ENCODE measurements around the gene MOB2. TPM values are rescaled to one million over a fixed set of nuclear protein-coding genes. Genes with fewer than 3 reads are reported as not detected.

MOB2 gene
- polyA plus RNA-seq, 10 donors, result 20.2 to 26.1 (median 22.6) TPM

DNA sequence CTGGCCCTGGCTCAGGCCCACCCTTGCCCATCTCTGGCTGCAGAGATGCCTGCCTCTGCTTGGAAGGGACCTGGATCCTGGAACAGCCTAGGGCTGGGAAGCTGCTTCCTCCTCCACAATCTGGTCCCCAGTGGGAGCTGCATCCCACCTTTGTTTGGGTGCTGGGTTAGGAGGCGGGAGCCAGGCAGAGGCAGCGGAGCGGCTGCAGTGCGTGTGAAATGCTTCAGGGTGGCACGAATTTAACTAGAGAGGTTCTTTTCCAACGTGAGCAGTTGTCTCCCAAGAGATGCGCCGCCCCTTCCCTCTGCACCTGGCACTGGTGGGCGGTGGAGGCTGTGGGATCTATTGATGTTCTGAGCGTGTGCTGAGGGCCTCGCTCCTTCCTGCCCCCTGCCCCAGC lies 65.3 kb downstream of the MOB2 start:
- no peak for DNase-seq

DNA sequence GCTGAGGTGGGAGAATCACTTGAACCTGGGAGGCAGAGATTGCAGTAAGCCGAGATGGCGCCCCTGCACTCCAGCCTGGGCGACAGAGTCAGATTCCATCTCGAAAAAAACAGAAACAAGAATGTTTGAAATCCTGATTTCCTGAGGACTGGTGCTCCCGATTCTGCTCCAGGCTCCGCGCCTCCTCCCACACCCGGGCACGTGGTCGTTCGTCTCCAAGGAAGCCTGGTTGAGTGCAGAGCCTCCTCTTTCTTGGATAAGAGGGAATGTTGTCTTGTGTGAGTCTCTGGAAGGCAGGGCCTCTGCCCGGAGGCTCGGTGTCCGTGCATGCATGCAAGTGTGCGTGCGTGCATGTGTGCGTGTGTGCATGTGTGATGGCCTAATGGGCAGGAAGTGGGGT lies 66.8 kb downstream of the MOB2 start:
- no peak for DNase-seq

Other genes starting within 250 kb of the MOB2 start
- gene TOLLIP, start 177.1 kb downstream of the MOB2 start, polyA plus RNA-seq (ENCODE audit: insufficient read length in 10 of 10), result 10 to 100 TPM; 21.0 to 30.5 (median 23.6) TPM
- gene BRSK2, start 96.8 kb downstream of the MOB2 start, polyA plus RNA-seq (ENCODE audit: insufficient read length in 10 of 10), result 1 to 10 TPM in 8 of 10 donors, under 1 TPM in 2; 0.76 to 2.2 (median 1.4) TPM
- gene DUSP8, start 85.5 kb upstream of the MOB2 start, polyA plus RNA-seq (ENCODE audit: insufficient read length in 10 of 10), result 10 to 100 TPM in 9 of 10 donors, 1 to 10 TPM in 1; 7.9 to 39.8 (median 19.0) TPM
- gene KRTAP5-1, start 98.5 kb upstream of the MOB2 start, polyA plus RNA-seq (ENCODE audit: insufficient read length in 10 of 10), result 1 to 10 TPM in 5 of 10 donors, under 1 TPM in 5; 0.19 to 1.7 (median 0.89) TPM
- gene KRTAP5-2, start 111.5 kb upstream of the MOB2 start, polyA plus RNA-seq (ENCODE audit: insufficient read length in 10 of 10), result under 1 TPM in 1 of 10 donors, not detected in 9; 0.30 TPM
- gene KRTAP5-3, start 121.7 kb upstream of the MOB2 start, polyA plus RNA-seq (ENCODE audit: insufficient read length in 10 of 10), result not detected
- gene KRTAP5-4, start 135.4 kb upstream of the MOB2 start, polyA plus RNA-seq (ENCODE audit: insufficient read length in 10 of 10), result not detected
- gene KRTAP5-5, start 143.0 kb upstream of the MOB2 start, polyA plus RNA-seq (ENCODE audit: insufficient read length in 10 of 10), result not detected
- gene KRTAP5-6, start 210.4 kb upstream of the MOB2 start, polyA plus RNA-seq (ENCODE audit: insufficient read length in 10 of 10), result under 1 TPM in 7 of 10 donors, not detected in 3; 0.37 to 0.96 (median 0.61) TPM

Measured in muscle of back (tissue), 11 donors.